ENCODE measurements around the gene CA12. TPM values are rescaled to one million over a fixed set of nuclear protein-coding genes. Genes with fewer than 3 reads are reported as not detected.

The CA12 gene
- total RNA-seq, 1 experiment from 2014 or later, result 19.8 TPM

DNA sequence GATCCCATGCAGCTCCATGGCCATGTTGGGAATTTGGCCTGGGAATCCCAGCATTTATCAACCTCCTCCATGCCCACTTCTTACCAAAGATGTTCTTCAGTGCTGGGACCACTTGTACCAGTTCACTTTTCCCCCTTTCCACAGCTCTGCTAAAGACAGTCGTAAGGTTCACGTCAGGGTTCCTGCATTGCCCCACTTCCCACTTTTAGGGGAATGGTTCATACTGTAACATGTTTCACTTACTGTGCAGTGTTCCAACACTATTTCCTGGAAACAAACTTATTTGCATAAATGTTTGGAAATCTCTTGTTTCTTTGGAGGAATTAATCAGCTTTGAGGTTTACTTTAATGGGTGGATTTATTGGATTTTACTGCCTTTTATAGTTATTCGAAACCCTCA, 87.3 kb downstream of the CA12 start:
- ChIA-PET POLR2A (ENCODE audit: unreplicated experiment) (no interaction called here), CTCF (no interaction called here)
- Histone ChIP-seq H2AFZ (ENCODE audit: low read length) (no peak overlapping the region), H3F3A (ENCODE audit: low read length, unreplicated experiment) (no peaks in the 10 kb centered on the region), H3K27me3 (ENCODE audit: low read length) (no peaks in the 10 kb centered on the region), H4K20me1 (ENCODE audit: low read length) (no peaks in the 10 kb centered on the region), H3K9me3 (ENCODE audit: low read length) (no peaks in the 10 kb centered on the region), H3K9ac (ENCODE audit: low read length) (no peak overlapping the region), H3K4me3 (ENCODE audit: low read length) (no peak overlapping the region), H3K79me2 (ENCODE audit: low read length) (no peaks in the 10 kb centered on the region), H3K36me3 (ENCODE audit: low read depth, low read length) (no peaks in the 10 kb centered on the region), H3K9me2 (replicated peaks; ENCODE audit: low read length) (no peaks in the 10 kb centered on the region), H3K4me1 (ENCODE audit: insufficient read depth, low read length) (peaks cover 5% of the 10 kb centered on the region; the same call in 1 of the 2 replicates), H3K27ac (ENCODE audit: low read length) (no peak overlapping the region), H3K4me2 (ENCODE audit: low read length) (no peak overlapping the region)
- DNase-seq (no peak), ATAC-seq (no peak)
- intact Hi-C loops (cut with micrococcal nuclease), result no loop called here
- TF ChIP-seq EZH2 (IDR thresholded peaks at IDR 0.05; ENCODE audit: low read length, unreplicated experiment) (no peak), EZH2phosphoT487 (IDR thresholded peaks at IDR 0.05; ENCODE audit: borderline replicate concordance, low read length) (no peak)
- TF ChIP-seq, protein P1, sequence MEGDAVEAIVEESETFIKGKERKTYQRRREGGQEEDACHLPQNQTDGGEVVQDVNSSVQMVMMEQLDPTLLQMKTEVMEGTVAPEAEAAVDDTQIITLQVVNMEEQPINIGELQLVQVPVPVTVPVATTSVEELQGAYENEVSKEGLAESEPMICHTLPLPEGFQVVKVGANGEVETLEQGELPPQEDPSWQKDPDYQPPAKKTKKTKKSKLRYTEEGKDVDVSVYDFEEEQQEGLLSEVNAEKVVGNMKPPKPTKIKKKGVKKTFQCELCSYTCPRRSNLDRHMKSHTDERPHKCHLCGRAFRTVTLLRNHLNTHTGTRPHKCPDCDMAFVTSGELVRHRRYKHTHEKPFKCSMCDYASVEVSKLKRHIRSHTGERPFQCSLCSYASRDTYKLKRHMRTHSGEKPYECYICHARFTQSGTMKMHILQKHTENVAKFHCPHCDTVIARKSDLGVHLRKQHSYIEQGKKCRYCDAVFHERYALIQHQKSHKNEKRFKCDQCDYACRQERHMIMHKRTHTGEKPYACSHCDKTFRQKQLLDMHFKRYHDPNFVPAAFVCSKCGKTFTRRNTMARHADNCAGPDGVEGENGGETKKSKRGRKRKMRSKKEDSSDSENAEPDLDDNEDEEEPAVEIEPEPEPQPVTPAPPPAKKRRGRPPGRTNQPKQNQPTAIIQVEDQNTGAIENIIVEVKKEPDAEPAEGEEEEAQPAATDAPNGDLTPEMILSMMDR (conservative IDR thresholded peaks at IDR 0.05; ENCODE audit: low read depth, low read length), result no peak
- BruUV-seq (replicated peaks), result no TSS peak

DNA sequence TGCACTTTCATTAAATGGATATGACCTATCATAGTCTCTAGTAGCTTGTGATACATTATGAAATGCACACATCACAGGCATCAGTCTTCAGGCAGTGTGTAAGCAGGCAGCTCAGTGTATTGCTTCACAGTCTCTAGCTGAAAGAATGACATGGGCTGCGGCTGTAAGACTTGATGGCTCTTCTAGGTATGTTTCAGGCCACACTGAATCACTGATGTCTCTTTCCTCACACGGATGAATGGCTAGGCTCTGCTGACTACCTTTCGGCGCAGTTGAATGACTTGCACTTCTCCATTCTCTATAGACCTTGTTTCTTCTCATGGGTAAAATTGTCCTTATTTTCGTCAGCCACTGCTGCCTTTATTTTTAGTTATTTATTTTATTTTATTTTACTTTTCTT, 88.9 kb downstream of the CA12 start:
- H3K9me2 ChIP-seq (replicated peaks; ENCODE audit: low read length), result no peaks in the 10 kb centered on the region
- ATAC-seq (no peak), DNase-seq (no peak)
- H3K27ac ChIP-seq (ENCODE audit: low read length), result no peak overlapping the region
- no peaks in the 10 kb centered on the region for H3K79me2 ChIP-seq (ENCODE audit: low read length)
- H3K4me3 ChIP-seq (ENCODE audit: low read length), result no peak overlapping the region
- TF ChIP-seq, protein P1 (conservative IDR thresholded peaks at IDR 0.05; ENCODE audit: low read depth, low read length), result no peak
- TF ChIP-seq EZH2phosphoT487 (IDR thresholded peaks at IDR 0.05; ENCODE audit: borderline replicate concordance, low read length), result no peak
- TF ChIP-seq EZH2 (IDR thresholded peaks at IDR 0.05; ENCODE audit: low read length, unreplicated experiment), result no peak
- no peaks in the 10 kb centered on the region for H3K27me3 ChIP-seq (ENCODE audit: low read length)
- H3K9ac ChIP-seq (ENCODE audit: low read length), result no peak overlapping the region
- intact Hi-C loops (cut with micrococcal nuclease), result no loop called here
- no peaks in the 10 kb centered on the region for H4K20me1 ChIP-seq (ENCODE audit: low read length)
- POLR2A ChIA-PET (ENCODE audit: unreplicated experiment), result no interaction called here
- no peaks in the 10 kb centered on the region for H3K9me3 ChIP-seq (ENCODE audit: low read length)
- no TSS peak for BruUV-seq (replicated peaks)
- H3K4me1 ChIP-seq (ENCODE audit: insufficient read depth, low read length), result peaks cover 5% of the 10 kb centered on the region; the same call in 1 of the 2 replicates
- H3K4me2 ChIP-seq (ENCODE audit: low read length), result no peak overlapping the region
- H3F3A ChIP-seq (ENCODE audit: low read length, unreplicated experiment), result no peaks in the 10 kb centered on the region
- H2AFZ ChIP-seq (ENCODE audit: low read length), result no peak overlapping the region
- no peaks in the 10 kb centered on the region for H3K36me3 ChIP-seq (ENCODE audit: low read depth, low read length)
- CTCF ChIA-PET, result interaction anchor here (1.7 kb wide), 1 partner anchor 110 kb away, joined by 12 read pairs; no protein-coding TSS in a partner anchor

DNA sequence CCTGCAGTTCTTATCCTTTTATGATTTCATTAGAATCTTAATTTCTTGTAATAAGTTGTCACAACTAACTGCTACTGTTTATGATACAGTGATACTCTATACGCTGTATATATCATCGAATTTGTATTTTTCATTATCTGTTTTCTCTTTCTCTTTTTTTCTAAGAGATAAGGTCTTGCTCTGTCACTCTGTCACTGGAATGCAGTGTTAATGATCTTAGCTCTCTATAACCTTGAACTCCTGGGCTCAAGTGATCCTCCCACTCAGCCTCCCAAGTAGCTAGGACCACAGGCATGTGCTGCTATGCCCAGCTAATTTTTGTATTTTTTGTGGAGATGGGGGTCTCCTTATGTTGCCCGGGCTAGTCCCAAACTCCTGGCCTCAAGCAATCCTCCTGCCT, 89.4 kb downstream of the CA12 start:
- Histone ChIP-seq H3K27ac (ENCODE audit: low read length) (no peak overlapping the region), H3K36me3 (ENCODE audit: low read depth, low read length) (no peaks in the 10 kb centered on the region), H2AFZ (ENCODE audit: low read length) (no peak overlapping the region), H3K4me3 (ENCODE audit: low read length) (no peak overlapping the region), H3K79me2 (ENCODE audit: low read length) (no peaks in the 10 kb centered on the region), H3K9me2 (replicated peaks; ENCODE audit: low read length) (no peaks in the 10 kb centered on the region), H3K4me1 (ENCODE audit: insufficient read depth, low read length) (peaks cover 5% of the 10 kb centered on the region; the same call in 1 of the 2 replicates), H4K20me1 (ENCODE audit: low read length) (no peaks in the 10 kb centered on the region), H3K9ac (ENCODE audit: low read length) (no peak overlapping the region), H3K4me2 (ENCODE audit: low read length) (no peak overlapping the region), H3F3A (ENCODE audit: low read length, unreplicated experiment) (no peaks in the 10 kb centered on the region), H3K9me3 (ENCODE audit: low read length) (no peaks in the 10 kb centered on the region), H3K27me3 (ENCODE audit: low read length) (no peaks in the 10 kb centered on the region)
- DNase-seq (no peak), ATAC-seq (no peak)
- TF ChIP-seq, protein P1 (conservative IDR thresholded peaks at IDR 0.05; ENCODE audit: low read depth, low read length), result no peak
- TF ChIP-seq EZH2 (IDR thresholded peaks at IDR 0.05; ENCODE audit: low read length, unreplicated experiment), result no peak
- TF ChIP-seq EZH2phosphoT487 (IDR thresholded peaks at IDR 0.05; ENCODE audit: borderline replicate concordance, low read length), result no peak
- no TSS peak for BruUV-seq (replicated peaks)
- intact Hi-C loops (cut with micrococcal nuclease), result no loop called here
- ChIA-PET POLR2A (ENCODE audit: unreplicated experiment) (no interaction called here), CTCF (interaction anchor here (1.7 kb wide), 1 partner anchor 111 kb away, joined by 12 read pairs; no protein-coding TSS in a partner anchor)

All from PC-3 (cell line).